ENCODE measurements around the gene KANSL2.

GRCh38 chr12:48659863-48660262, 22.2 kb downstream of the KANSL2 start:
- TF ChIP-seq CTCF (IDR thresholded peaks at IDR 0.05; ENCODE audit: poor library complexity, severe bottlenecking) (no peak), TAF1 (IDR thresholded peaks at IDR 0.05; ENCODE audit: low read depth) (no peak), EP300 (conservative IDR thresholded peaks at IDR 0.05; ENCODE audit: poor library complexity, severe bottlenecking) (no peak), EZH2 (IDR thresholded peaks at IDR 0.05; ENCODE audit: borderline replicate concordance, insufficient read depth, low read length, poor library complexity, severe bottlenecking) (no peak), POLR2AphosphoS5 (IDR thresholded peaks at IDR 0.05) (no peak), RAD21 (conservative IDR thresholded peaks at IDR 0.05) (no peak), REST (IDR thresholded peaks at IDR 0.05; ENCODE audit: borderline replicate concordance) (no peak), MXI1 (conservative IDR thresholded peaks at IDR 0.05; ENCODE audit: poor library complexity, severe bottlenecking) (no peak), SMC3 (conservative IDR thresholded peaks at IDR 0.05; ENCODE audit: poor library complexity) (no peak)
